Caco-2 (cell line): ENCODE results near the gene ZSCAN5A. TPM values are rescaled to one million over a fixed set of nuclear protein-coding genes. Genes with fewer than 3 reads are reported as not detected.

ENCODE experiments used
- BruUV-seq: library from RNA; stranded (reverse); fragments of 400-500 nt; replicated peaks from 2 replicates; lab custom pipeline; 2021; lab: Mats Ljungman, UMichigan
- CTCF ChIA-PET: fragments of 300-600 bp; sonication (Branson Sonifier 250); formaldehyde crosslinking; loops from one replicate; lab custom pipeline; 2022; ENCODE audit warnings: antibody characterized with exemption; lab: Charles Lee
- POLR2A ChIA-PET: fragments of 300-600 bp; sonication (Branson Sonifier 250); formaldehyde crosslinking; loops from one replicate; lab custom pipeline; 2022; ENCODE audit warnings: antibody characterized with exemption; lab: Charles Lee
- DNase-seq, 2 experiments: peaks; one replicate each; pipeline versions ENCODE4 v3.0.0 to v3.0.0-alpha.2; 2020 to 2022
- H3K27me3 ChIP-seq: replicated peaks from 2 replicates; pipeline ENCODE4 v1.6.0; 2011; ENCODE audit warnings: low read length; ENCODE audit not compliant: control insufficient read depth, insufficient read depth
- H3K36me3 ChIP-seq: 2 replicates; pipeline ENCODE4 v1.5.1; 2011; ENCODE audit warnings: low read length; ENCODE audit not compliant: control insufficient read depth, insufficient read depth
- H3K4me1 ChIP-seq: fragments of 250-450 bp; sonication (Bioruptor Pico); 2 replicates; pipeline ENCODE4 v1.5.1; 2020; ENCODE audit warnings: mild to moderate bottlenecking
- H3K4me3 ChIP-seq: 2 replicates; pipeline ENCODE4 v1.5.1; 2011; ENCODE audit warnings: low read depth, mild to moderate bottlenecking, control low read depth, low read length
- H3K9me3 ChIP-seq: fragments of 250-450 bp; sonication (Bioruptor Pico); 2 replicates; pipeline ENCODE4 v1.5.1; 2020; ENCODE audit warnings: mild to moderate bottlenecking, moderate library complexity
- H3K27ac Mint-ChIP-seq: one replicate; pipeline ENCODE4 v1.8.0; 2022; ENCODE audit warnings: mixed read lengths; ENCODE audit not compliant: unreplicated experiment
- H3K27me3 Mint-ChIP-seq: one replicate; pipeline ENCODE4 v1.8.0; 2022; ENCODE audit warnings: mixed read lengths; ENCODE audit not compliant: insufficient read depth, unreplicated experiment
- H3K36me3 Mint-ChIP-seq: one replicate; pipeline ENCODE4 v1.8.0; 2022; ENCODE audit warnings: mild to moderate bottlenecking, mixed read lengths; ENCODE audit not compliant: insufficient read depth, unreplicated experiment
- H3K4me1 Mint-ChIP-seq: one replicate; pipeline ENCODE4 v1.8.0; 2022; ENCODE audit warnings: low read depth, mixed read lengths; ENCODE audit not compliant: unreplicated experiment
- H3K4me3 Mint-ChIP-seq: one replicate; pipeline ENCODE4 v1.8.0; 2022; ENCODE audit warnings: mild to moderate bottlenecking, moderate library complexity, mixed read lengths; ENCODE audit not compliant: unreplicated experiment
- H3K9me3 Mint-ChIP-seq: one replicate; pipeline ENCODE4 v1.8.0; 2022; ENCODE audit warnings: mixed read lengths; ENCODE audit not compliant: unreplicated experiment
- intact Hi-C: fragments of 100-400 bp; cut with micrococcal nuclease; formaldehyde crosslinking; loops from one replicate; pipeline ENCODE4 v1.10.0; 2022; ENCODE audit not compliant: unreplicated experiment
- total RNA-seq: library from RNA; stranded (reverse); gene quantifications from 2 replicates; pipeline ENCODE4 v1.2.3, GENCODE V29; 2022
- TF ChIP-seq, protein P1 (sequence below), 2 experiments: fragments of 200-600 bp in 1 of 2; IDR thresholded peaks; 1 replicate in 1 of 2; 2 replicates in 1 of 2; pipeline versions ENCODE4 v1.5.1 to v1.8.0; 2011 to 2022; ENCODE audit warnings: antibody characterized with exemption in 1 of 2, control low read depth in 1 of 2, inconsistent platforms in 1 of 2, low read depth in 1 of 2, low read length in 1 of 2, mild to moderate bottlenecking in 1 of 2, moderate library complexity in 1 of 2; ENCODE audit not compliant: insufficient read depth in 1 of 2, severe bottlenecking in 1 of 2, unreplicated experiment in 1 of 2

The ZSCAN5A gene
- total RNA-seq, 1 experiment from 2014 or later, result 11.3 TPM

DNA sequence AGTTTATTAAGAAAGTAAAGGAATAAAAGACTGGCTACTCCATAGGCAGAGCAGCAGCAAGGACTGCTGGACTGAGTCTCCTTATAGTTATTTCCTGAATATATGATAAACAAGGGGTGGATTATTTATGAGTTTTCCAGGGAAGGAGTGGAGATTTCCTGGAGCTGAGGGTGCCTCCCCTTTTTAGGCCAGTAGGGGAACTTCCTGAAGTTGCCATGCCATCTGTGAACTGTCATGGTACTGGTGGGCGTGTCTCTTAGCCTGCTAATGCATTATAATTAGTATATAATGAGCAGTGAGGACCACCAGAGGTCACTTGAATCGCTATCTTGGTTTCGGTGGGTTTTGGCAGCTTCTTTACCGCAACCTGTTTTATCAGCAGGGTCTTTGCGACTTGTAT is 13.5 kb downstream of the ZSCAN5A start:
- no peaks in the 10 kb centered on the region for H3K36me3 ChIP-seq
- Mint-ChIP-seq H3K27me3 (no peaks in the 10 kb centered on the region), H3K9me3 (no peaks in the 10 kb centered on the region), H3K36me3 (no peaks in the 10 kb centered on the region), H3K27ac (no peak overlapping the region), H3K4me3 (no peak overlapping the region), H3K4me1 (no peaks in the 10 kb centered on the region)
- ChIA-PET POLR2A (no interaction called here), CTCF (no interaction called here)
- DNase-seq, result no peak
- no TSS peak for BruUV-seq
- no peaks in the 10 kb centered on the region for H3K27me3 ChIP-seq
- no peaks in the 10 kb centered on the region for H3K9me3 ChIP-seq
- intact Hi-C loops, result no loop called here
- no peak overlapping the region for H3K4me3 ChIP-seq
- TF ChIP-seq, protein P1, sequence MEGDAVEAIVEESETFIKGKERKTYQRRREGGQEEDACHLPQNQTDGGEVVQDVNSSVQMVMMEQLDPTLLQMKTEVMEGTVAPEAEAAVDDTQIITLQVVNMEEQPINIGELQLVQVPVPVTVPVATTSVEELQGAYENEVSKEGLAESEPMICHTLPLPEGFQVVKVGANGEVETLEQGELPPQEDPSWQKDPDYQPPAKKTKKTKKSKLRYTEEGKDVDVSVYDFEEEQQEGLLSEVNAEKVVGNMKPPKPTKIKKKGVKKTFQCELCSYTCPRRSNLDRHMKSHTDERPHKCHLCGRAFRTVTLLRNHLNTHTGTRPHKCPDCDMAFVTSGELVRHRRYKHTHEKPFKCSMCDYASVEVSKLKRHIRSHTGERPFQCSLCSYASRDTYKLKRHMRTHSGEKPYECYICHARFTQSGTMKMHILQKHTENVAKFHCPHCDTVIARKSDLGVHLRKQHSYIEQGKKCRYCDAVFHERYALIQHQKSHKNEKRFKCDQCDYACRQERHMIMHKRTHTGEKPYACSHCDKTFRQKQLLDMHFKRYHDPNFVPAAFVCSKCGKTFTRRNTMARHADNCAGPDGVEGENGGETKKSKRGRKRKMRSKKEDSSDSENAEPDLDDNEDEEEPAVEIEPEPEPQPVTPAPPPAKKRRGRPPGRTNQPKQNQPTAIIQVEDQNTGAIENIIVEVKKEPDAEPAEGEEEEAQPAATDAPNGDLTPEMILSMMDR (IDR thresholded peaks at IDR 0.05; ENCODE audit: insufficient read depth in 1 of 2, low read depth in 1 of 2, low read length in 1 of 2, severe bottlenecking in 1 of 2, unreplicated experiment in 1 of 2), result no peak
- no peaks in the 10 kb centered on the region for H3K4me1 ChIP-seq

DNA sequence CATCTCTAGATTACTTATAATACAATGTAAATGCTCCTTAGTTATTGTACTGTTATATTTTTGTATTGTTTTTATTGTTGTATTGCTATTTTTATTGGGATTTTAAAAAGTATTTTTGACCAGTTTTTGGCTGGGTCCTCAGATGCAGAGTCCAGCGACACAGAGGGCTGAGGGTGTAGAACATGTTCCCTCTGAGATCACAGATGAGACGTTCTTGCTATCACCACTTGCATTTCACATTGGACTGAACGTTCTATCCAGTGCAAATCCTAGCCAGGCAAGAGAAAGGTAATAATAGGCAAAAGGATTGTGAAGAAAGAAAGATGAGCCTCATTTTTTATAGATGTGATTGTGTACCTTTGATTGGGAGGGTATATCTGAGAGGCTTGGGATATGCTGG is 15.0 kb downstream of the ZSCAN5A start:
- Histone ChIP-seq H3K27me3 (no peaks in the 10 kb centered on the region), H3K9me3 (no peaks in the 10 kb centered on the region), H3K36me3 (no peaks in the 10 kb centered on the region), H3K4me3 (no peak overlapping the region), H3K4me1 (no peaks in the 10 kb centered on the region)
- H3K9me3 Mint-ChIP-seq, result no peaks in the 10 kb centered on the region
- H3K27ac Mint-ChIP-seq, result no peak overlapping the region
- TF ChIP-seq, protein P1 (IDR thresholded peaks at IDR 0.05; ENCODE audit: insufficient read depth in 1 of 2, low read depth in 1 of 2, low read length in 1 of 2, severe bottlenecking in 1 of 2, unreplicated experiment in 1 of 2), result no peak
- ChIA-PET POLR2A (no interaction called here), CTCF (no interaction called here)
- intact Hi-C loops, result no loop called here
- H3K4me3 Mint-ChIP-seq, result no peak overlapping the region
- no peaks in the 10 kb centered on the region for H3K36me3 Mint-ChIP-seq
- BruUV-seq, result no TSS peak
- no peak for DNase-seq
- H3K27me3 Mint-ChIP-seq, result no peaks in the 10 kb centered on the region
- H3K4me1 Mint-ChIP-seq, result no peaks in the 10 kb centered on the region

- Histone ChIP-seq H3K4me3 (no peak overlapping the region), H3K4me1 (no peaks in the 10 kb centered on the region), H3K27me3 (no peaks in the 10 kb centered on the region), H3K9me3 (no peaks in the 10 kb centered on the region), H3K36me3 (no peaks in the 10 kb centered on the region)
- Mint-ChIP-seq H3K4me3 (no peak overlapping the region), H3K27me3 (no peaks in the 10 kb centered on the region), H3K4me1 (no peaks in the 10 kb centered on the region), H3K27ac (no peak overlapping the region), H3K9me3 (no peaks in the 10 kb centered on the region), H3K36me3 (peaks cover 7% of the 10 kb centered on the region)
- BruUV-seq, result no TSS peak
- no peak for DNase-seq
- POLR2A ChIA-PET, result no interaction called here
- CTCF ChIA-PET, result no interaction called here
- intact Hi-C loops, result no loop called here
- TF ChIP-seq, protein P1 (IDR thresholded peaks at IDR 0.05; ENCODE audit: insufficient read depth in 1 of 2, low read depth in 1 of 2, low read length in 1 of 2, severe bottlenecking in 1 of 2, unreplicated experiment in 1 of 2), result no peak
Observed at GRCh38 chr19:56297010-56297409, 17.6 kb downstream of the ZSCAN5A start.
